HG03039 (cell line): Measurements from ENCODE around the gene OXNAD1.

Experiments used
- ATAC-seq: cut with Tn5 transposase; IDR thresholded peaks from one replicate; pipeline ENCODE4 v1.9.1; 2021; ENCODE audit warnings: mild to moderate bottlenecking, moderate library complexity; ENCODE audit not compliant: unreplicated experiment

OXNAD1 gene

GRCh38 chr3:16273867-16274266 is 8.9 kb downstream of the OXNAD1 start:
- no peak for ATAC-seq

GRCh38 chr3:16277471-16277870 is 12.5 kb downstream of the OXNAD1 start:
- ATAC-seq, result no peak

GRCh38 chr3:16279010-16279801 is 14.2 kb downstream of the OXNAD1 start:
- no peak for ATAC-seq

GRCh38 chr3:16280671-16281070 is 15.7 kb downstream of the OXNAD1 start:
- ATAC-seq, result no peak

- no peak for ATAC-seq
Observed at GRCh38 chr3:16284633-16285032, 19.6 kb downstream of the OXNAD1 start.

- peak; percentile 87 for ATAC-seq
Observed at GRCh38 chr3:16286161-16286560, 21.1 kb downstream of the OXNAD1 start.

- no peak for ATAC-seq
Observed at GRCh38 chr3:16286751-16287543, 21.9 kb downstream of the OXNAD1 start.

GRCh38 chr3:16288664-16289063 is 23.7 kb downstream of the OXNAD1 start:
- ATAC-seq, result no peak

GRCh38 chr3:16289144-16289889 is 24.3 kb downstream of the OXNAD1 start:
- no peak for ATAC-seq

- ATAC-seq, result no peak
Observed at GRCh38 chr3:16290007-16290826, 25.2 kb downstream of the OXNAD1 start.

- no peak for ATAC-seq
Observed at GRCh38 chr3:16290827-16291196, 25.8 kb downstream of the OXNAD1 start.

GRCh38 chr3:16294844-16295243 is 29.8 kb downstream of the OXNAD1 start:
- ATAC-seq, result no peak

GRCh38 chr3:16295298-16295890 is 30.4 kb downstream of the OXNAD1 start:
- ATAC-seq, result no peak

GRCh38 chr3:16297997-16298885 is 33.2 kb downstream of the OXNAD1 start:
- ATAC-seq, result no peak

- no peak for ATAC-seq
Observed at GRCh38 chr3:16298891-16299290, 33.9 kb downstream of the OXNAD1 start.

GRCh38 chr3:16299746-16300145 is 34.7 kb downstream of the OXNAD1 start:
- no peak for ATAC-seq

GRCh38 chr3:16300307-16300706 is 35.3 kb downstream of the OXNAD1 start:
- peak; percentile 38 for ATAC-seq

GRCh38 chr3:16300881-16301359 is 35.9 kb downstream of the OXNAD1 start:
- no peak for ATAC-seq

GRCh38 chr3:16301507-16301906 is 36.5 kb downstream of the OXNAD1 start:
- ATAC-seq, result no peak
